Fibroblast of skin of right quadriceps (primary cell): ENCODE measurements around the gene B4GALT7.
"Not testable (repeated sequence)": the region's sequence is repeated elsewhere in the genome, so short reads cannot be mapped to it uniquely, and the experiment has no call there.

Experiments
- DNase-seq: peaks from one replicate; pipeline ENCODE4 v3.0.0-alpha.2; 2013

B4GALT7 gene

DNA sequence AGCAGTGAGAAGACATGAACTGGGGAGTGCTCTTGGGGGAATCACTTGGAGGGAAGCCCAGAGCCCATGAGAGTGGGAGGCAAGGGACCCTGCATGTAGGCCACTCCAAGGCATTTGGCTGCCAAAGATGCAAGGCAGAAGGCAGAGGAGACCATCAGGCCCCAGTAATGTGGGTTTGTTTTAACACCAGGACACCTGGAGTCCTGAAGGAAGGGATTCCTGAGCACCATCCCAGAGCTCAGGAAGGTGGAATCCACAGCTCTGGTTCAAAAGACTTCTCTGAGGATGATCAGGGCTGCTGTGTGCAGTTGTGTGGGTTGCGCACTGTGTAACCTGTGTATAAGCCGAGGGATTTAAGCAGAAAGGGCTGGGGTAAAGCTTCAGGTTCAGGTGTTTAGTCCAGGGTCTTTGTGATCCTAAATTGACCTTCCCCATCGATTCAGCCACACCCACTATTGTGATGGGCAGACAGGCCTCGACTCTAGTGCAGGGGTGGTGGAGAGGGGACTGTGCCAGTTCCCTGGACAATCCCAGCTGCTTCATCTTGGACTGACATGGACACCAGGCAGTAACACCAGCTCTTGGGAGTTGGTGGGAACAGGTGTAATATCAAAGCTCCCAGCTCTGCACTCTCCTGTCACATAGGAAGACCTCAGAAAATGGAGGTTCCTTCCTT is 11.0 kb downstream of the B4GALT7 start:
- no peak for DNase-seq

DNA sequence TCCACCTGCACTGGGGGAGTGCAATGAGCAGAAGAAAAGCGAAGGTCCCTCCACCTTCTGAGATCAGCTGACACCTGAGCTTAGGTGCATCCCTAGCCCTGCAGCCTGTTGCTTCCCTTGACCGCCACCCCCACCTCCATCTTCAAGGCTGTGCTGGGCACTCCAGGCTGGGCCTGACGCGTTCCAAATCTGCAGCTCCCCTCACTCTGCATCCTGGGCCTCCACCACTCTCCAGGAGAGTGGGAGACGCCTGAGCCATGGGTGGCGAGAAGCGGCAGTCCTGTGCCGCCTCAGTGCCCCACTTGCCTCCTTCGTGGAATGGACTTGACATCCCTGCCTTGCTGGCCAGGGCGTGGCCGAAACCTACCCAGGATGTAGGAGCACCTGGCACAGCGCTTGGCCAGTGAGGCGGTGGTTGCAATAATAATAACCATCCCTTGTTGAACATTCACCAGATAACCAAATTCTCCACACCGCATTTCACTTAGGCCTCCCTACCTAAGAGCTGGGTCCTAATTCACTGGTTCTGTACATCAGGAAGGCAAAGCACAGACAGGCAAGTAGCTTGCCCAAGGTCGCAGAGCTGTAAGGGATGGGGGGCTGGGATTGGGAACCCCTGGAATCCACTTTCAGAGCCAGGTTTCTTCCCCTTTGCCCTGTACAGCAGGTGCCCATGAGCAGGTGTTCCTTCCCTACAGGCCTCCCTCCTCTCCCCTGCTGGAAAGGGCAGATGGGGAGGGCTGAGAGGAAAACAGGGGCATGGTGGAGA is 11.7 kb downstream of the B4GALT7 start:
- no peak for DNase-seq

DNA sequence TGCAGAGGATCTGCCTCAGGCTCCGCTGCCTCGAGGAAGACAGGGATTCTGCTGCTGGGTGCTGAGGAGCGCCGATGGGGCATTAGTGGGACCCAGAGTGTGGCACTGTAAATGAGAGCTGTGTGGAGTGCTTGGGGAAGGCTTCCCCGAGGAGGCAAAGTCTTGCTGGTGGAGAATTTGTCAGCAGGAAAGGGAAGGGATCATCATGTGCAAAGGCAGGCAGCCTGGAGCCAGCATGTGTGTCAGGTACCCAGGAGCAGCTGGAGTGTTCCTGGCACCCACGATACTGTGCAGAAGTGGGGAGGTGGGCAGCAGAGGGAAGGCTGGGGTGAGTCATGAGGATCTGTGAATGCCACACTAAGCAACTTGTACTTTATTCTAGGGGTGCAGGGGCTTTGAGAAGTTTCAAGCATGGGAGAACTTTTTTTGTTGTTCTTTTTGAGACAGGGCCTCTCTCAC is 12.3 kb downstream of the B4GALT7 start:
- no peak for DNase-seq

DNA sequence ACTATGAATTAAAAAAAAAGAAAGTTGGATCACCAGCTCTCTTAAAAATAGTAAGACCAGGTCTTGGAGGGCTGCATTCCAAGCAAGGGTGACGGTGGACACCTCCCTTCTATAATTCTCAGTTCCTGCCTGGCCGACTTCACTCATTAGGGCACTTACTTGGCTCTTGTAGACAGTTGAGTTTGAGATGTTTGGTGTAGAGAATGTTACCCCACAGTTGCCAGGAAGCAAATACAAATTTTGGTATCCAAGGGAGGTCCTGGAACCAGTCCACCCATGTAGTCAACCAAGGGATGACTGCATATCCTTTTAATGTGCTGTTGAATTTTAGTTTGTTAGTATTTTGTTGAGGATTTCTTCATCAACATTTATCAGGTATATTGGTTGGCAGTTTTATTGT is 20.6 kb downstream of the B4GALT7 start:
- no peak for DNase-seq

DNA sequence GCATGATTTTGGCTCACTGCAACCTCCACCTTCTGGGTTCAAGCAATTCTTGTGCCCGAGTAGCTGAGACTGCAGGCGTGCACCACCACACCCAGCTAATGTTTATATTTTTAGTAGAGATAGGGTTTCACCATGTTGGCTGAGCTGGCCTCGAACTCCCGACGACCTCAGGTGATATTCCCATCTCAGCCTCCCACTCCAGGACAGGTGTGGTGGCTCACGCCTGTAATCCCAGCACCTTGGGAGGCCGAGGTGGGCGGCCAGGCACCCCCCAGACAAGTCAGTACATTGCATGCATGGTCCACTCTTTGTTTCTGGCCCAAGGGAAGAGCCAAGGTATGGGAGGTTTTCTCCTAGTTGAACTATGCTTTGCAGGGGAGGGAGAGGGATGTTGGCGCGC is 24.2 kb downstream of the B4GALT7 start:
- DNase-seq = not testable (repeated sequence)

DNA sequence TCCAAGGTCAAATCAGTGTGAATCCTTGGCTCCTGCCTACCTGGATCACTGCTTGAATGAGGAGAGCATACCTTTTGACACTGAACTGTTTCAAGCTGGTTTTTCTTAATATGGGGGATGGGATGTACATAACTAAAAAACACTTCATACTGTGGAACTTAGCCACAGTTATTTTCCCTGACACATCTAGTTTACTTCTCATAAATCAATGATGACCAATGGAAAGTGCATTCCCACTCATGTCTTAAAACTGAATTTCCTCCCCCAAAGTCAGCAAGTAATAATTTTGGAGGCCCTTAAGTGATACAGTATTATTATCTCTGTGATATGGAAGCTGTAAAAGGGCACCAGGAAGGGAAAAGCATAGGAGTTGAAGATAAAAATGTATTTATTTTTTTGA is 30.3 kb downstream of the B4GALT7 start:
- peak; percentile 33 for DNase-seq

DNA sequence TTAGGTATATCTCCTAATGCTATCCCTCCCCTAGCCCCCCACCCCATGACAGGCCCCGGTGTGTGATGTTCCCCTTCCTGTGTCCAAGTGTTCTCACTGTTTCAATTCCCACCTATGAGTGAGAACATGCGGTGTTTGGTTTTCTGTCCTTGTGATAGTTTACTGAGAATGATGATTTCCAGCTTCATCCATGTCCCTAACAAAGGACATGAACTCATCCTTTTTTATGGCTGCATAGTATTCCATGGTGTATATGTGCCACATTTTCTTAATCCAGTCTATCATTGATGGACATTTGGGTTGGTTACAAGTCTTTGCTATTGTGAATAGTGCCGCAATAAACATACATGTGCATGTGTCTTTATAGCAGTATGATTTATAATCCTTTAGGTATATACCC is 35.0 kb downstream of the B4GALT7 start:
- DNase-seq = not testable (repeated sequence)

DNA sequence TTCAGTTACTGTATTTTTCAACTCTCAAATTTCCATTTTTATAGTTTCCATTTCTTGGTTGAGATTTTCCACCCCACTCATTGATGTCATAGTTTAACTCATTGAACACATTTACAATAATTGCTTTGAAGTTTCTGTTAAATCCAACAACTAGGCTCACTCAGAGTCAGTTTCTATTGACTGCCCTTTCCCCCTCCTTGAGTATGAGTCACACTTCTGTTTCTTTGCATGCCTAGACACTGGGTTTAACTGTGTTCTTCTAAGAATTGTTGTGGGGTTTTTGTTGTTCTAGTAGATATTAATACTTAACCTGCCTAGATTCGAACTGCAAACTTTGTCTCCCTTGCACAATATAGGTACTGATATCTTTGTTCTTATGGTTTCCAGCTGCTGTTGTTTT is 45.5 kb downstream of the B4GALT7 start:
- not testable (repeated sequence) for DNase-seq

DNA sequence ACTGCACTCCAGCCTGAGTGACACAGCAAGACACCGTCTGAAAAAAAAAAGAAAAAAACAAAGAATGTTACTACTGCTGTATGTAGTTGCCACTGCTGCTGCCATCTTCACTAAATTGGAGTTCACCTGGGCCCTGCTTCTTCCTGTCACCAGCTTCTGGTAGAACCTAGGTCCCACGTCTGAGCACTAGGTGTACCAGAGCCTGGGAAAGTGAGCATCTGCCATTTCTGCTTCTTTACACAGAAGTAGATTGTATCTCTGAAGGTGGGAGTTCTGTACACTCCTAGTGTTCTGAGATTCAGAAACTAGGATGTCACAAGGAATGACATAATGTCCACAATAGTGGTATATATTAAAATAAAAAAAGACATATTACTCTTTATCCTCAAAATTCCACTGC is 51.3 kb downstream of the B4GALT7 start:
- DNase-seq = not testable (repeated sequence)

DNA sequence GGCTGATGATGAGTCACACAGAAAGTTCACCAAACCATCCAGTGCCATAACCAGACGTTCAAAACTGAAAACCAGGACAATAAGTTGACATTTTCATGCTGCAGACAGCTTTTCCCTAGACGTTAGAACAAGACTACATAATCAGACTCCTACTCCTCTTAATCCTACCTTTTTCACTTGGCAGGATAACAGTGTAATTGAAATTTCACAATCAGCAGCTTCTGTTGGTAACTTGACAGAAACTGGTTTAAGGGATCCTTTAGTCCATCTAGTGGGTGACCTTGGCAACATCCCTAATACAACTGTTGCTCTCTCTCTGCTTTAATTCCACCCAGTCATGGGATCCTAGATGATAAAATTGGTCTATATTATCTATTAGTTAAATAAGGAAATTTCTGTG is 57.9 kb downstream of the B4GALT7 start:
- DNase-seq = not testable (repeated sequence)

DNA sequence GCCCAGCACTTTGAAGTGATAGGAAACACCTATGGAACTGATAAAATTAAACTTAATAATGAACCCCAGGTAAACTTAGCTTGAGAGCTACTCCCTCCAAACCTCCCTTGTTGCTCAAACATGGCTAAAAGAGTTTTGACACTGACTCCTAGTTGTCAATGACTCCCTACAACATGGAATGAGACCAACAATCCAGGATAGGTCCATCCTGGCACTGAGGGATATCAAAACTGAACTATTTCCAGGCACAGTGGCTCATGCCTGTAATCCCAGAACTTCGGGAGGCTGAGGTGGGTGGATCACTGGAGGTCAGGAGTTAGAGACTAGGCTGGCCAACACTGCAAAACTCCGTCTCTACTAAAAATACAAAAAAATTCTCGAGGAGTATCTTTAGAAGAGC is 58.6 kb downstream of the B4GALT7 start:
- DNase-seq = not testable (repeated sequence)
